ENCODE measurements around the gene ARHGEF6. TPM values are rescaled to one million over a fixed set of nuclear protein-coding genes. Genes with fewer than 3 reads are reported as not detected.

The ARHGEF6 gene
- total RNA-seq, 1 donor from 2014 or later: 8.7 TPM

DNA sequence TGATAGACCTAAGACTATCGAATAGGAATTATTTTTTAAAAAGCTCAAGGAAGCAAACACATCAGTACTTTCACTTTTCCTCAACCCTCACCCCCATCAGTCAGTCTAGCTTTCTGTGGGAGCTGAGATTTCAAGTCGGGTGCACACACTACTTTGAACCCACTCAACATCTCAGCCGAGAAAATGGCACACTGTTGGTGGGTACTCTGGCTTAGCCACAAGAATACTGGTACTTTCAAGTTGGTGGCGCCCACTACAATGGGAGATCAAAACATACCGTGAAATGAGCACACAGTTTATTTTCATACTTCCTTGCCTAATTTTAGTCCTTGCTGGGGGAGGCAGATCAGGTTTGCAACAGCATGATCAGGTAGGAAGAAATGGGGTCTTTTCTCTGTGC lies 122.6 kb downstream of the ARHGEF6 start:
- DNase-seq (ENCODE audit: extremely low spot score, unreplicated experiment): no peak
- H3K27ac Mint-ChIP-seq (ENCODE audit: unreplicated experiment): no peak overlapping the region
- no peaks in the 10 kb centered on the region for H3K27me3 Mint-ChIP-seq (ENCODE audit: unreplicated experiment)
- peaks cover 22% of the 10 kb centered on the region for H3K9me3 Mint-ChIP-seq (ENCODE audit: unreplicated experiment)
- H3K4me3 Mint-ChIP-seq (ENCODE audit: unreplicated experiment): no peak overlapping the region
- TF ChIP-seq, protein P1, sequence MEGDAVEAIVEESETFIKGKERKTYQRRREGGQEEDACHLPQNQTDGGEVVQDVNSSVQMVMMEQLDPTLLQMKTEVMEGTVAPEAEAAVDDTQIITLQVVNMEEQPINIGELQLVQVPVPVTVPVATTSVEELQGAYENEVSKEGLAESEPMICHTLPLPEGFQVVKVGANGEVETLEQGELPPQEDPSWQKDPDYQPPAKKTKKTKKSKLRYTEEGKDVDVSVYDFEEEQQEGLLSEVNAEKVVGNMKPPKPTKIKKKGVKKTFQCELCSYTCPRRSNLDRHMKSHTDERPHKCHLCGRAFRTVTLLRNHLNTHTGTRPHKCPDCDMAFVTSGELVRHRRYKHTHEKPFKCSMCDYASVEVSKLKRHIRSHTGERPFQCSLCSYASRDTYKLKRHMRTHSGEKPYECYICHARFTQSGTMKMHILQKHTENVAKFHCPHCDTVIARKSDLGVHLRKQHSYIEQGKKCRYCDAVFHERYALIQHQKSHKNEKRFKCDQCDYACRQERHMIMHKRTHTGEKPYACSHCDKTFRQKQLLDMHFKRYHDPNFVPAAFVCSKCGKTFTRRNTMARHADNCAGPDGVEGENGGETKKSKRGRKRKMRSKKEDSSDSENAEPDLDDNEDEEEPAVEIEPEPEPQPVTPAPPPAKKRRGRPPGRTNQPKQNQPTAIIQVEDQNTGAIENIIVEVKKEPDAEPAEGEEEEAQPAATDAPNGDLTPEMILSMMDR (IDR thresholded peaks at IDR 0.05): no peak
- no peaks in the 10 kb centered on the region for H3K36me3 Mint-ChIP-seq (ENCODE audit: unreplicated experiment)
- no peaks in the 10 kb centered on the region for H3K4me1 Mint-ChIP-seq (ENCODE audit: unreplicated experiment)

DNA sequence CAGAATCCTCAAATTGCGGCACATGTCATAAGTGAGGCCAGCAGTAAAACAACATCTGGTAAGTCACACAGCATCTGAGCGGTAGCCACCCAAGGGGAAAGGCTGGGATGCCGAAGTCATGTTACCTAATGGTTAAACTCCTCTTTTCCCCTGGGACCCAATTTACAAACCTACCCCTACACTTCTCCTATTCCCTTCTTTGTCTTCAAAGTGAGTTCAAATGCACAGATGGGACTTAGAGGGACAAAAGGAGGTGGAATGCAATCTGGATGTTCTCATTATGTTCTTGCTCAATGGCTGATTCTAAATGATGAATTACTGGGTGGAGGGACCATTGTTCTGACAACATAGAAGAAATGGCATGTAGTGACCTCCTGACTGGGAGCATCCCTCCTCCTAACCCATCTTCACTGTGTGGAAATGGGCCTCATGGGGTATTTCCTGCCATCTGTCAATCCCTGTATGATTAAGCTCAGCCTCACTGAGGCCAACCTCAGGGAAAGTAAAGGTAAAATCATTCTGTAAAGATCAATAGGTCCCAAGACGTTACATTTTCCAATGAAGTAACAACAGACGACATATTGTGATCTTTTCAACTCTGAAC lies 124.3 kb downstream of the ARHGEF6 start:
- TF ChIP-seq, protein P1 (IDR thresholded peaks at IDR 0.05): no peak
- no peak for DNase-seq (ENCODE audit: extremely low spot score, unreplicated experiment)
- Mint-ChIP-seq H3K36me3 (ENCODE audit: unreplicated experiment) (no peaks in the 10 kb centered on the region), H3K4me3 (ENCODE audit: unreplicated experiment) (no peak overlapping the region), H3K27ac (ENCODE audit: unreplicated experiment) (no peak overlapping the region), H3K9me3 (ENCODE audit: unreplicated experiment) (peaks cover 22% of the 10 kb centered on the region), H3K4me1 (ENCODE audit: unreplicated experiment) (no peaks in the 10 kb centered on the region), H3K27me3 (ENCODE audit: unreplicated experiment) (no peaks in the 10 kb centered on the region)

DNA sequence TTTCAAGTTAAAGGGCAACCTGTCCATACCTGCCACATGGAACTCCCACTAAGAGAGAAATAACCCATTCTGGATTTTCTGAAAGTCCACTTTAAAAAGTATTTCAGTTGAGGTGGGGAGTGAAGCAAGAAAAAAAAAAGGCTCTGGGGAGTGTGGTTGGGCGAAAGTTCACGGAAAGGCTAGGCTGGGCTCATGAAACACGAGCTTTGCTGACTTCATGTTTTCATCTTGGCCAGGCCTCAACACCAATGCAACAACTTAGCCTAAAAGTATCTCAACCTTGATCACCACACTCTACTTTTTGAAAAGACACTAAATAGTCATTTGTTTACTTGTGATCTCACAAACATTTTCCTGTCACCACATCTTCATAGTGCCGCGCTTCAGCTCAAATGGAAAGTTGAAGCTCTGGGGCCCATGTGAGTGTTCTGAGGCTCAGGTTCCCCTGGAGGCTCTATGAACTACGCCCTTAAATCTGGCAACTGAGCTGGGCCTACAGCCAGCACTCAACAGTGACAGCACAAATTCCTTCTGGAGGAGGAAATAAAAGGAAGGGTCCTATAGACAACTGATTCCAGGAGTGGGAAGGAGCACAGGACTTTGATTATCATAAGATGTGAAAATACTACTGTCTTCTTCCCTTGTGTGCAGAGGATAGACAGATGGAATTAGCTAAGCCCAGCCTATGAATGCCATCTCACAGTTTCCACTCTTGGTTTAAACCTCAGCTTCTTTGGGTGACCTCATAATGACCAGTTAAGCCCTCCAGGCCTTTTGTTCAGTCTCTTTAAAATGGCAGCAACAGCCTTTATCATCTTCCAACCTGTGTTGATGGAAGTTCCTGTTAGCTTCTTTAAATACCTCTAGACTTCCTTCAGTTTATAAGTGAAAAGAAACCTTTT lies 127.7 kb downstream of the ARHGEF6 start:
- Mint-ChIP-seq H3K9me3 (ENCODE audit: unreplicated experiment) (peaks cover 6% of the 10 kb centered on the region), H3K4me1 (ENCODE audit: unreplicated experiment) (no peaks in the 10 kb centered on the region), H3K27me3 (ENCODE audit: unreplicated experiment) (no peaks in the 10 kb centered on the region), H3K4me3 (ENCODE audit: unreplicated experiment) (no peak overlapping the region), H3K27ac (ENCODE audit: unreplicated experiment) (no peak overlapping the region), H3K36me3 (ENCODE audit: unreplicated experiment) (no peaks in the 10 kb centered on the region)
- peak; percentile 30 for DNase-seq (ENCODE audit: extremely low spot score, unreplicated experiment)
- TF ChIP-seq, protein P1 (IDR thresholded peaks at IDR 0.05): no peak

DNA sequence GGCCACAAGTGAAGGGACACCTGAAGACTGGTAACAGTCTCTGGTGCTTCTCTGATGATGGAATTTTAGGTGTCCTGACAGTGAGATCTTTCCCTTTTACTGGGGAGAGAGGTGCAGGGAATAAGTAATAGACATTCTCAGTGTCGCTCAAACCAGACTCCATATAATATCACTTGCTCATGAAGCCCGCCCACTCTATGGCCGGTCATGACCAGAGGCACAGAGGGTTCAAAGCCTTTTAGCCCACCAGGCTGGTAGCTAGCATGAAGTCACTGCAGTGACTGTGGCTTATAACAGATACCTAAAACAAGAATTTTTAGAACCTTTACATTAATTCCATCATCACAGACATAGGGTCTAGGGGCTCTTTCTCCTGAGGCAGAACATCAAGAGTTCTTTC lies 129.9 kb downstream of the ARHGEF6 start:
- Mint-ChIP-seq H3K9me3 (ENCODE audit: unreplicated experiment) (peaks cover 8% of the 10 kb centered on the region), H3K4me3 (ENCODE audit: unreplicated experiment) (no peak overlapping the region), H3K36me3 (ENCODE audit: unreplicated experiment) (no peaks in the 10 kb centered on the region), H3K27ac (ENCODE audit: unreplicated experiment) (no peak overlapping the region), H3K27me3 (ENCODE audit: unreplicated experiment) (no peaks in the 10 kb centered on the region), H3K4me1 (ENCODE audit: unreplicated experiment) (no peaks in the 10 kb centered on the region)
- TF ChIP-seq, protein P1 (IDR thresholded peaks at IDR 0.05): no peak
- DNase-seq (ENCODE audit: extremely low spot score, unreplicated experiment): no peak

DNA sequence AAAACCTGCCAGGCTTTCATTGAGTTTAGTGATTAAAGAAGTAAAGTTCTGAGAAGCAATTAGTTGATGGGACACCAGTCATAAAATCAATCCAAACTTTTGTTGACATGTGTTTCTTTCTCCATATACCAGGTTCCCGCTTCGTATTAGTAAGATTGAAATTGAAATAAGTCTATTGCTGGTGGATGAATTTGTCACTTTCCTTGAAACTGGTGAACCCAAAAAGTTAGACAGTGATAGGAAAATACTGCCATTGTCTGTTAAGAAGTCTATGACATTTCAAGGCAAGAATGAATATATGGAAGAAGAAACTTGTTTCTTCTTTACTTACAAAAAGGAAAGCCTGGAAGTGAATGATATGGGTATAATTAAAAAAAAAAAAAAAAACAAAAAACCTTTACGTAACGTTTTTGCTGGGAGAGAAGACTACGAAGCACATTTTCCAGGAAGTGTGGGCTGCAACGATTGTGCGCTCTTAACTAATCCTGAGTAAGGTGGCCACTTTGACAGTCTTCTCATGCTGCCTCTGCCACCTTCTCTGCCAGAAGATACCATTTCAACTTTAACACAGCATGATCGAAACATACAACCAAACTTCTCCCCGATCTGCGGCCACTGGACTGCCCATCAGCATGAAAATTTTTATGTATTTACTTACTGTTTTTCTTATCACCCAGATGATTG lies 132.9 kb downstream of the ARHGEF6 start, which contains the start of gene CD40LG:
TSS of gene CD40LG (plus strand) at position 482 of the 684 bp plus-strand sequence. CDS start at position 573, 91 bp downstream.
- Mint-ChIP-seq H3K36me3 (ENCODE audit: unreplicated experiment) (no peaks in the 10 kb centered on the region), H3K9me3 (ENCODE audit: unreplicated experiment) (peaks cover 11% of the 10 kb centered on the region), H3K27ac (ENCODE audit: unreplicated experiment) (no peak within 1 kb of the TSS), H3K4me3 (ENCODE audit: unreplicated experiment) (no peak within 1 kb of the TSS), H3K27me3 (ENCODE audit: unreplicated experiment) (peaks cover 7% of the 10 kb centered on the region), H3K4me1 (ENCODE audit: unreplicated experiment) (no peaks in the 10 kb centered on the region)
- no peak for DNase-seq (ENCODE audit: extremely low spot score, unreplicated experiment)
- TF ChIP-seq, protein P1 (IDR thresholded peaks at IDR 0.05): no peak
